HL-60 (cell line): Measurements from ENCODE around the gene TMEM255B.
"Not testable (repeated sequence)": the region's sequence is repeated elsewhere in the genome, so short reads cannot be mapped to it uniquely, and the experiment has no call there.

ENCODE experiments used
- DNase-seq, 2 experiments: peaks; one replicate each; pipeline ENCODE4 v3.0.0-alpha.2; 2010 to 2020; ENCODE audit warnings: low read depth in 1 of 2, low spot score in 1 of 2
- H3K27ac ChIP-seq: fragments of 250-450 bp; sonication (Bioruptor Pico); replicated peaks from 2 replicates; pipeline ENCODE4 v1.5.1; 2020; ENCODE audit warnings: mild to moderate bottlenecking, moderate library complexity
- H3K27me3 ChIP-seq: fragments of 250-450 bp; sonication (Bioruptor Pico); 2 replicates; pipeline ENCODE4 v1.5.1; 2021; ENCODE audit warnings: mild to moderate bottlenecking, moderate library complexity; ENCODE audit not compliant: insufficient read depth, poor library complexity, severe bottlenecking
- H3K4me3 ChIP-seq: replicated peaks from 2 replicates; pipeline ENCODE4 v1.5.1; 2011; ENCODE audit warnings: mild to moderate bottlenecking, control low read depth, low read length; ENCODE audit not compliant: insufficient read depth
- GABPA ChIP-seq: IDR thresholded peaks from 2 replicates; pipeline ENCODE4 v1.6.1; 2012; ENCODE audit warnings: low read depth
- POLR2AphosphoS5 ChIP-seq: IDR thresholded peaks from 2 replicates; pipeline ENCODE4 v1.6.1; 2012; ENCODE audit warnings: low read depth
- REST ChIP-seq: IDR thresholded peaks from 2 replicates; pipeline ENCODE4 v1.6.1; 2012; ENCODE audit warnings: low read depth; ENCODE audit not compliant: insufficient replicate concordance
- SPI1 ChIP-seq: IDR thresholded peaks from 2 replicates; pipeline ENCODE4 v1.6.1; 2012; ENCODE audit warnings: low read depth, mild to moderate bottlenecking, borderline replicate concordance
- TF ChIP-seq, protein P1 (sequence below): IDR thresholded peaks from one replicate; pipeline ENCODE4 v1.5.1; 2011; ENCODE audit warnings: low read length, control low read depth, inconsistent platforms; ENCODE audit not compliant: insufficient read depth

The TMEM255B gene

GRCh38 chr13:113788413-113789135, 29.5 kb downstream of the TMEM255B start:
- no peaks in the 10 kb centered on the region for H3K27me3 ChIP-seq
- no peak for TF ChIP-seq SPI1
- TF ChIP-seq POLR2AphosphoS5 = no peak
- no peak for TF ChIP-seq REST
- TF ChIP-seq, protein P1, sequence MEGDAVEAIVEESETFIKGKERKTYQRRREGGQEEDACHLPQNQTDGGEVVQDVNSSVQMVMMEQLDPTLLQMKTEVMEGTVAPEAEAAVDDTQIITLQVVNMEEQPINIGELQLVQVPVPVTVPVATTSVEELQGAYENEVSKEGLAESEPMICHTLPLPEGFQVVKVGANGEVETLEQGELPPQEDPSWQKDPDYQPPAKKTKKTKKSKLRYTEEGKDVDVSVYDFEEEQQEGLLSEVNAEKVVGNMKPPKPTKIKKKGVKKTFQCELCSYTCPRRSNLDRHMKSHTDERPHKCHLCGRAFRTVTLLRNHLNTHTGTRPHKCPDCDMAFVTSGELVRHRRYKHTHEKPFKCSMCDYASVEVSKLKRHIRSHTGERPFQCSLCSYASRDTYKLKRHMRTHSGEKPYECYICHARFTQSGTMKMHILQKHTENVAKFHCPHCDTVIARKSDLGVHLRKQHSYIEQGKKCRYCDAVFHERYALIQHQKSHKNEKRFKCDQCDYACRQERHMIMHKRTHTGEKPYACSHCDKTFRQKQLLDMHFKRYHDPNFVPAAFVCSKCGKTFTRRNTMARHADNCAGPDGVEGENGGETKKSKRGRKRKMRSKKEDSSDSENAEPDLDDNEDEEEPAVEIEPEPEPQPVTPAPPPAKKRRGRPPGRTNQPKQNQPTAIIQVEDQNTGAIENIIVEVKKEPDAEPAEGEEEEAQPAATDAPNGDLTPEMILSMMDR = no peak
- no peak for TF ChIP-seq GABPA
- DNase-seq = no peak
- H3K4me3 ChIP-seq = no peak overlapping the region
- H3K27ac ChIP-seq = no peak overlapping the region

GRCh38 chr13:113789167-113789566, 30.1 kb downstream of the TMEM255B start:
- H3K4me3 ChIP-seq = no peak overlapping the region
- no peak for TF ChIP-seq REST
- TF ChIP-seq SPI1 = no peak
- no peak for DNase-seq
- H3K27me3 ChIP-seq = no peaks in the 10 kb centered on the region
- no peak overlapping the region for H3K27ac ChIP-seq

DNA sequence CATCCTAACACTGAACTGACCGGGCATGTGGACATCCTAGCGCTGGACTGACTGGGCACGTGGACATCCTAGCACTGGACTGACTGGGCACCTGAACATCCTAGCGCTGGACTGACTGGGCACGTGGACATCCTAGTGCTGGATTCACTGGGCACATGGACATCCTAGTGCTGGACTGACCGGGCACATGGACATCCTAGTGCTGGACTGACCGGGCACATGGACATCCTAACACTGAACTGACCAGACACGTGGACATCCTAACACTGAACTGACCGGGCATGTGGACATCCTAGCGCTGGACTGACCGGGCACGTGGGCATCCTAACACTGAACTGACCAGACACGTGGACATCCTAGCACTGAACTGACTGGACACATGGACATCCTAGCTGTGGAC, 30.9 kb downstream of the TMEM255B start:
- H3K4me3 ChIP-seq, H3K27me3 ChIP-seq, H3K27ac ChIP-seq, DNase-seq: not testable (repeated sequence)

- DNase-seq = no peak
- Histone ChIP-seq H3K27ac (no peak overlapping the region), H3K27me3 (no peaks in the 10 kb centered on the region), H3K4me3 (no peak overlapping the region)
- TF ChIP-seq SPI1 (no peak), GABPA (no peak), REST (no peak), POLR2AphosphoS5 (no peak)
- TF ChIP-seq, protein P1 = no peak
Observed at GRCh38 chr13:113791226-113791625, 32.2 kb downstream of the TMEM255B start.
